ENCODE measurements around the gene GHRL.

GHRL gene

GRCh38 chr3:10262027-10262426, 30.7 kb downstream of the GHRL start:
- H2BK12ac ChIP-seq (ENCODE audit: low read length): no peak overlapping the region
- H4K8ac ChIP-seq (ENCODE audit: low read depth, low read length): no peak overlapping the region
- no peak overlapping the region for H4K91ac ChIP-seq (ENCODE audit: low read depth, low read length, poor library complexity)
- H3K9me3 ChIP-seq (replicated peaks in 1 of 2; ENCODE audit: control insufficient read depth in 2 of 2, insufficient read depth in 1 of 2, low read depth in 1 of 2, low read length in 2 of 2): no peaks in the 10 kb centered on the region
- no peak overlapping the region for H3K9ac ChIP-seq (ENCODE audit: low read depth, low read length, poor library complexity)
- H2BK15ac ChIP-seq (ENCODE audit: low read length): no peak overlapping the region
- no peak overlapping the region for H3K14ac ChIP-seq (ENCODE audit: low read length)
- H3K4me1 ChIP-seq (ENCODE audit: control insufficient read depth in 2 of 2, insufficient read depth in 1 of 2, low read depth in 1 of 2, low read length in 2 of 2): peaks cover 0 to 3% of the 10 kb centered on the region in 2 donors
- no peak overlapping the region for H2BK120ac ChIP-seq (ENCODE audit: low read depth, low read length)
- H2AFZ ChIP-seq (ENCODE audit: low read length): no peak overlapping the region
- peaks cover 8 to 82% of the 10 kb centered on the region in 2 donors for H3K36me3 ChIP-seq (replicated peaks in 1 of 2; ENCODE audit: control insufficient read depth in 2 of 2, insufficient read depth in 2 of 2, low read length in 2 of 2)
- no peak overlapping the region for H2BK5ac ChIP-seq (ENCODE audit: low read length)
- no CpG with 5 or more reads among the region's 4 CpGs for WGBS, 2 donors (ENCODE audit: extremely low coverage in 2 of 2, insufficient read length in 2 of 2, insufficient replicate concordance in 1 of 2)
- peaks cover 1% of the 10 kb centered on the region for H3K79me1 ChIP-seq (ENCODE audit: low read depth, low read length)
- DNase-seq (ENCODE audit: low spot score): no peak
- H2AK5ac ChIP-seq (ENCODE audit: low read depth, low read length): no peak overlapping the region
- H3K4me2 ChIP-seq (ENCODE audit: insufficient read depth, low read length, poor library complexity, severe bottlenecking): no peak overlapping the region
- no peak overlapping the region for H3K4ac ChIP-seq (ENCODE audit: low read length)
- H3K23ac ChIP-seq (ENCODE audit: low read depth, low read length, poor library complexity): no peak overlapping the region
- H3K18ac ChIP-seq (ENCODE audit: low read length): no peak overlapping the region
- H3K27ac ChIP-seq (replicated peaks; ENCODE audit: low read length): no peak overlapping the region
- no peaks in the 10 kb centered on the region for H3K27me3 ChIP-seq (ENCODE audit: control insufficient read depth in 3 of 3, insufficient read depth in 3 of 3, low read depth in 1 of 3, low read length in 3 of 3)
- no peak overlapping the region for H3K4me3 ChIP-seq (ENCODE audit: low read length in 2 of 2)

DNA sequence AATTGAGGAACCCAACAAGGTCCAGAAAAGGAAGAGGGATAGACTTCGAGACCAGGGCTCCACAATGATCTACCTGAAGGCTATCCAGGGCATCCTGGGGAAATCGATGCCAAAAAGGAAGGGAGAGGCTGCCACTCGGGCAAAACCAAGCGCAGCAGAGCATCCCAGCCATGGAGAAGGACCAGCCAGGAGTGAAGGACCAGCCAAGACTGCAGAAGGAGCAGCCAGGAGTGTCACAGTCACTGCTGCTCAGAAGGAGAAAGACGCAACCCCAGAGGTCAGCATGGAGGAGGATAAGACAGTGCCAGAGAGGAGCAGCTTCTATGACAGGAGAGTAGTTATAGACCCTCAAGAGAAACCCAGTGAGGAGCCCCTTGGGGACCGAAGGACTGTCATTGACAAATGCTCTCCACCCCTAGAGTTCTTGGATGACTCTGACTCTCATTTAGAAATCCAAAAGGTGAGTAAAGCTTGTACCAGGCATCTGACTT, 32.5 kb downstream of the GHRL start:
- Histone ChIP-seq H4K91ac (ENCODE audit: low read depth, low read length, poor library complexity) (no peak overlapping the region), H3K14ac (ENCODE audit: low read length) (no peak overlapping the region), H3K4me3 (ENCODE audit: low read length in 2 of 2) (no peak overlapping the region), H2AK5ac (ENCODE audit: low read depth, low read length) (no peak overlapping the region), H3K79me1 (ENCODE audit: low read depth, low read length) (peaks cover 1% of the 10 kb centered on the region), H2AFZ (ENCODE audit: low read length) (no peak overlapping the region), H3K18ac (ENCODE audit: low read length) (no peak overlapping the region), H2BK120ac (ENCODE audit: low read depth, low read length) (no peak overlapping the region), H3K9ac (ENCODE audit: low read depth, low read length, poor library complexity) (peak overlapping the region; percentile 51), H3K4ac (ENCODE audit: low read length) (no peak overlapping the region), H3K4me2 (ENCODE audit: insufficient read depth, low read length, poor library complexity, severe bottlenecking) (no peak overlapping the region), H2BK5ac (ENCODE audit: low read length) (no peak overlapping the region), H3K36me3 (replicated peaks in 1 of 2; ENCODE audit: control insufficient read depth in 2 of 2, insufficient read depth in 2 of 2, low read length in 2 of 2) (peaks cover 10 to 82% of the 10 kb centered on the region in 2 donors), H2BK15ac (ENCODE audit: low read length) (no peak overlapping the region), H3K4me1 (ENCODE audit: control insufficient read depth in 2 of 2, insufficient read depth in 1 of 2, low read depth in 1 of 2, low read length in 2 of 2) (peaks cover 0 to 3% of the 10 kb centered on the region in 2 donors), H2BK12ac (ENCODE audit: low read length) (no peak overlapping the region), H3K27ac (replicated peaks; ENCODE audit: low read length) (no peak overlapping the region), H3K9me3 (replicated peaks in 1 of 2; ENCODE audit: control insufficient read depth in 2 of 2, insufficient read depth in 1 of 2, low read depth in 1 of 2, low read length in 2 of 2) (peaks cover 0 to 2% of the 10 kb centered on the region in 2 donors), H3K27me3 (ENCODE audit: control insufficient read depth in 3 of 3, insufficient read depth in 3 of 3, low read depth in 1 of 3, low read length in 3 of 3) (no peaks in the 10 kb centered on the region), H4K8ac (ENCODE audit: low read depth, low read length) (no peak overlapping the region), H3K23ac (ENCODE audit: low read depth, low read length, poor library complexity) (no peak overlapping the region)
- no peak for DNase-seq (ENCODE audit: low spot score)
- no CpG with 5 or more reads among the region's 6 CpGs for WGBS, 2 donors (ENCODE audit: extremely low coverage in 2 of 2, insufficient read length in 2 of 2, insufficient replicate concordance in 1 of 2)

- peaks cover 10 to 87% of the 10 kb centered on the region in 2 donors for H3K36me3 ChIP-seq (replicated peaks in 1 of 2; ENCODE audit: control insufficient read depth in 2 of 2, insufficient read depth in 2 of 2, low read length in 2 of 2)
- H2BK15ac ChIP-seq (ENCODE audit: low read length): no peak overlapping the region
- no peak overlapping the region for H3K4ac ChIP-seq (ENCODE audit: low read length)
- H2BK120ac ChIP-seq (ENCODE audit: low read depth, low read length): no peak overlapping the region
- H2BK12ac ChIP-seq (ENCODE audit: low read length): no peak overlapping the region
- H4K8ac ChIP-seq (ENCODE audit: low read depth, low read length): no peak overlapping the region
- H3K23ac ChIP-seq (ENCODE audit: low read depth, low read length, poor library complexity): no peak overlapping the region
- no peak overlapping the region for H3K14ac ChIP-seq (ENCODE audit: low read length)
- H2AFZ ChIP-seq (ENCODE audit: low read length): no peak overlapping the region
- no peak overlapping the region for H2BK5ac ChIP-seq (ENCODE audit: low read length)
- H3K4me2 ChIP-seq (ENCODE audit: insufficient read depth, low read length, poor library complexity, severe bottlenecking): no peak overlapping the region
- H2AK5ac ChIP-seq (ENCODE audit: low read depth, low read length): no peak overlapping the region
- peaks cover 1% of the 10 kb centered on the region for H3K79me1 ChIP-seq (ENCODE audit: low read depth, low read length)
- H3K4me3 ChIP-seq (ENCODE audit: low read length in 2 of 2): no peak overlapping the region
- no peak overlapping the region for H4K91ac ChIP-seq (ENCODE audit: low read depth, low read length, poor library complexity)
- no peak for DNase-seq (ENCODE audit: low spot score)
- peaks cover 0 to 2% of the 10 kb centered on the region in 2 donors for H3K9me3 ChIP-seq (replicated peaks in 1 of 2; ENCODE audit: control insufficient read depth in 2 of 2, insufficient read depth in 1 of 2, low read depth in 1 of 2, low read length in 2 of 2)
- peaks cover 0 to 3% of the 10 kb centered on the region in 2 donors for H3K4me1 ChIP-seq (ENCODE audit: control insufficient read depth in 2 of 2, insufficient read depth in 1 of 2, low read depth in 1 of 2, low read length in 2 of 2)
- no peak overlapping the region for H3K27ac ChIP-seq (replicated peaks; ENCODE audit: low read length)
- WGBS, 2 donors (ENCODE audit: extremely low coverage in 2 of 2, insufficient read length in 2 of 2, insufficient replicate concordance in 1 of 2): no CpG with 5 or more reads among the region's 4 CpGs
- no peaks in the 10 kb centered on the region for H3K27me3 ChIP-seq (ENCODE audit: control insufficient read depth in 3 of 3, insufficient read depth in 3 of 3, low read depth in 1 of 3, low read length in 3 of 3)
- no peak overlapping the region for H3K9ac ChIP-seq (ENCODE audit: low read depth, low read length, poor library complexity)
- no peak overlapping the region for H3K18ac ChIP-seq (ENCODE audit: low read length)
Measured at GRCh38 chr3:10259798-10260197, 32.9 kb downstream of the GHRL start.

GRCh38 chr3:10259036-10259435, 33.7 kb downstream of the GHRL start:
- Histone ChIP-seq H3K18ac (ENCODE audit: low read length) (no peak overlapping the region), H3K4me3 (ENCODE audit: low read length in 2 of 2) (no peak overlapping the region), H3K23ac (ENCODE audit: low read depth, low read length, poor library complexity) (no peak overlapping the region), H2BK5ac (ENCODE audit: low read length) (no peak overlapping the region), H3K14ac (ENCODE audit: low read length) (no peak overlapping the region), H3K4me1 (ENCODE audit: control insufficient read depth in 2 of 2, insufficient read depth in 1 of 2, low read depth in 1 of 2, low read length in 2 of 2) (peaks cover 0 to 2% of the 10 kb centered on the region in 2 donors), H3K4ac (ENCODE audit: low read length) (no peak overlapping the region), H3K9me3 (replicated peaks in 1 of 2; ENCODE audit: control insufficient read depth in 2 of 2, insufficient read depth in 1 of 2, low read depth in 1 of 2, low read length in 2 of 2) (peaks cover 0 to 2% of the 10 kb centered on the region in 2 donors), H2BK120ac (ENCODE audit: low read depth, low read length) (no peak overlapping the region), H3K4me2 (ENCODE audit: insufficient read depth, low read length, poor library complexity, severe bottlenecking) (no peak overlapping the region), H2BK12ac (ENCODE audit: low read length) (no peak overlapping the region), H2AK5ac (ENCODE audit: low read depth, low read length) (no peak overlapping the region), H3K27me3 (ENCODE audit: control insufficient read depth in 3 of 3, insufficient read depth in 3 of 3, low read depth in 1 of 3, low read length in 3 of 3) (no peaks in the 10 kb centered on the region), H3K9ac (ENCODE audit: low read depth, low read length, poor library complexity) (no peak overlapping the region), H2AFZ (ENCODE audit: low read length) (no peak overlapping the region), H2BK15ac (ENCODE audit: low read length) (no peak overlapping the region), H3K79me1 (ENCODE audit: low read depth, low read length) (peaks cover 1% of the 10 kb centered on the region), H4K91ac (ENCODE audit: low read depth, low read length, poor library complexity) (no peak overlapping the region), H4K8ac (ENCODE audit: low read depth, low read length) (no peak overlapping the region), H3K36me3 (replicated peaks in 1 of 2; ENCODE audit: control insufficient read depth in 2 of 2, insufficient read depth in 2 of 2, low read length in 2 of 2) (peaks cover 17 to 87% of the 10 kb centered on the region in 2 donors), H3K27ac (replicated peaks; ENCODE audit: low read length) (no peak overlapping the region)
- no peak for DNase-seq (ENCODE audit: low spot score)
- no CpG with 5 or more reads among the region's 7 CpGs for WGBS, 2 donors (ENCODE audit: extremely low coverage in 2 of 2, insufficient read length in 2 of 2, insufficient replicate concordance in 1 of 2)

Measured in neuronal stem cell (in vitro differentiated cells).